ENCODE data around the gene NLN. TPM values are rescaled to one million over a fixed set of nuclear protein-coding genes. Genes with fewer than 3 reads are reported as not detected.

NLN gene
- total RNA-seq, 4 donors from 2014 or later, result 1.6 to 16.5 (median 9.0) TPM

DNA sequence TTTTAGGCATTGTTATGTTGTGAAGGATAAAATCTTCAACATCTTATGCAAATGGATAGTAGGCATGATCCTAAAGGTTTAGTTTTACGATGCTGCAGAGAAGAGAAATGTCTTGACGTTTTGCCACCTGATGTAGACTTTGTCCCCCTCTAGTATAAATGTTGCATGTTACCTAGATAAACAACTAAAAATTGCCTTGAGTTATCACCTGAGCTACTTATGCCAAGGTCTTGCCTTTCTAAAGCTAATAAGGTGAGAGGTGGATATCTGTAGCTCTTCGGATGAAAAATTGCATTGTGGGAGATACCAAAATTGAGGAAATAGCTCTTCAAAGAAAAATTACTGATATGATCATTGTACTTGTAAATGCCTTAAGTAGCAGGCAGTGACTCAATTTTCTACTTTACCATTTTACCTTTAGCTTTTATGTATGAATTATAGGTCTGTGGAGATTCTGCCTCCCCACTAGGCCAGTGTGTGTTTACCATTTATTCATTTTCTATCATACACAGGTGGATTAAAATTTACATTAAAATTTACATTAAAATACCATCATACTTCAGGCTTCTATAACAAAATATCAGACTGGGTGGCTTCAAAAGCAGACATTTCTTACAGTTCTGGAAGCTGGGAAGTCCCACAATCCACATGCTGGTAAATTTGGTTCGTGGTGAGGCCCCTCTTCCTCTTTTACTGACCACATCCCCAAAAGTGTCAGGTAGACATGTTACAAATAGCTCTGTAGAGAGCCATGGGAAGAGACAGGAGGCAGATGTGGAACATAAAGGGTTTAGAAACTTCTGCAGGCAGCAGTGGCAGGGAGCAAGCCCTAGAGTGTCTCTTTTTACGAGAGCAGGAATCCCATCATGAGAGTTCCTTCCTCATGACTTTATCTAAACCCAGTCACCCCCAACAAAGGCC is 103.7 kb downstream of the NLN start:
- H3K4me3 ChIP-seq, result no peak overlapping the region
- no peaks in the 10 kb centered on the region for H3K36me3 ChIP-seq
- no peak for DNase-seq
- H3K4me1 ChIP-seq, result peaks cover 0 to 31% (median 11%) of the 10 kb centered on the region in 4 donors
- in situ Hi-C loops (cut with MboI; ENCODE audit: low pct_ligation_motif_present in 1 of 4, low pct_unique_long_range_greater_than_20kb in 1 of 4, low sequenced_read_pairs in 3 of 4), result no loop called here
- peak in 1 of 3 donors; percentile 33 for TF ChIP-seq POLR2AphosphoS5 (IDR thresholded peaks at IDR 0.05)
- TF ChIP-seq, protein P1, sequence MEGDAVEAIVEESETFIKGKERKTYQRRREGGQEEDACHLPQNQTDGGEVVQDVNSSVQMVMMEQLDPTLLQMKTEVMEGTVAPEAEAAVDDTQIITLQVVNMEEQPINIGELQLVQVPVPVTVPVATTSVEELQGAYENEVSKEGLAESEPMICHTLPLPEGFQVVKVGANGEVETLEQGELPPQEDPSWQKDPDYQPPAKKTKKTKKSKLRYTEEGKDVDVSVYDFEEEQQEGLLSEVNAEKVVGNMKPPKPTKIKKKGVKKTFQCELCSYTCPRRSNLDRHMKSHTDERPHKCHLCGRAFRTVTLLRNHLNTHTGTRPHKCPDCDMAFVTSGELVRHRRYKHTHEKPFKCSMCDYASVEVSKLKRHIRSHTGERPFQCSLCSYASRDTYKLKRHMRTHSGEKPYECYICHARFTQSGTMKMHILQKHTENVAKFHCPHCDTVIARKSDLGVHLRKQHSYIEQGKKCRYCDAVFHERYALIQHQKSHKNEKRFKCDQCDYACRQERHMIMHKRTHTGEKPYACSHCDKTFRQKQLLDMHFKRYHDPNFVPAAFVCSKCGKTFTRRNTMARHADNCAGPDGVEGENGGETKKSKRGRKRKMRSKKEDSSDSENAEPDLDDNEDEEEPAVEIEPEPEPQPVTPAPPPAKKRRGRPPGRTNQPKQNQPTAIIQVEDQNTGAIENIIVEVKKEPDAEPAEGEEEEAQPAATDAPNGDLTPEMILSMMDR (IDR thresholded peaks at IDR 0.05), result no peak
- no peak for TF ChIP-seq POLR2A (IDR thresholded peaks at IDR 0.05)
- 58 to 66% methylated on average over 3 to 5 of the region's 5 CpGs for WGBS, 2 donors (ENCODE audit: low coverage in 1 of 2)
- no peaks in the 10 kb centered on the region for H3K27me3 ChIP-seq
- no peaks in the 10 kb centered on the region for H3K9me3 ChIP-seq
- intact Hi-C loops (cut with DNase I; ENCODE audit: low total_unique reads), result no loop called here
- H3K27ac ChIP-seq, result peak overlapping the region in 2 of 4 donors; percentile 32 to 58

DNA sequence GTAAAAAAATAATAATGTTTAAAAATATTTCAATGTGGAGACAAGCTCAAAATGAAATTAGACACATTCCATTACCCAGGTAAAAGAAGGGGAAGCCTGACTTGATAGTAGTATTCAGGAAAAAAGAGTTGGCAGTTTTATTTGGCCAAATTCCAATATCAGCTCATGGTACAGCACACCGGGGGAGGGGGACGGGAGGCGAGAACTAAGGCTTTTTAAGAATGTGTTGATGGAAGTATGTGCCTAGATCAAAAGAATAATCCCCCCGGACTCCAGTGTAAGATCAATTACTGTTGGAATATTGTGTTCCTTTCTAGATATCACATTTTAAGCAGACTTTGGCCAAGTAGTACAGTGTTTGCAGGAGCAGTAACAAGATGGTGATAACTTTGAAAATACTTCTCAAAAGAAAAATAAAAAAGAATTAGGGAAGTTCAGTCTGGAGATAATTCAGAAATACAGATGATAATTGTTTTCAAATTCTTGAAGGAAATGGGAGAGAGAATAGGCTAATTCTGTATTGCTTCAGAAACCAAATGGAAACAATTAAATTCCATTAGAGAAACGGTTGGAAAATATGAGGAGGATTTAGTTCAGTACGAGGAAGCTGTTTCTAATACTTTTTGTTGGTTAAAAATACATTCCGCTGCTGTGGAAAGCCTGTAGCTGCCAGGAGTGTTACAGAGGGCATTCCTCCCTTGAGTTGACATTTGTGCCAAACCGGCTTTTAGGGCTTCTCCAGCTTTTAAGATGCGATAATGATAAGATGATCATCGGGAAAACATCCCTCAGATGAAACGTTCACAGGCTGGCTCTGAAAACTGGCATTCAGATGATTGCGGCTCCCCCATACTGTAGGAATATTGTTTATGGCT is 106.3 kb downstream of the NLN start:
- peaks cover 0 to 24% (median 11%) of the 10 kb centered on the region in 4 donors for H3K4me1 ChIP-seq
- WGBS, 2 donors (ENCODE audit: low coverage in 1 of 2), result 79% methylated on average over 8 to 12 of the region's 12 CpGs
- H3K36me3 ChIP-seq, result no peaks in the 10 kb centered on the region
- intact Hi-C loops (cut with DNase I; ENCODE audit: low total_unique reads) (no loop called here), in situ Hi-C loops (cut with MboI; ENCODE audit: low pct_ligation_motif_present in 1 of 4, low pct_unique_long_range_greater_than_20kb in 1 of 4, low sequenced_read_pairs in 3 of 4) (no loop called here)
- no peaks in the 10 kb centered on the region for H3K9me3 ChIP-seq
- H3K27ac ChIP-seq, result no peak overlapping the region
- no peaks in the 10 kb centered on the region for H3K27me3 ChIP-seq
- no peak overlapping the region for H3K4me3 ChIP-seq
- no peak for DNase-seq
- no peak for TF ChIP-seq POLR2AphosphoS5 (IDR thresholded peaks at IDR 0.05)
- TF ChIP-seq, protein P1 (IDR thresholded peaks at IDR 0.05), result no peak
- TF ChIP-seq EP300 (IDR thresholded peaks at IDR 0.05; ENCODE audit: low read depth), result no peak
- no peak for TF ChIP-seq POLR2A (IDR thresholded peaks at IDR 0.05)

DNA sequence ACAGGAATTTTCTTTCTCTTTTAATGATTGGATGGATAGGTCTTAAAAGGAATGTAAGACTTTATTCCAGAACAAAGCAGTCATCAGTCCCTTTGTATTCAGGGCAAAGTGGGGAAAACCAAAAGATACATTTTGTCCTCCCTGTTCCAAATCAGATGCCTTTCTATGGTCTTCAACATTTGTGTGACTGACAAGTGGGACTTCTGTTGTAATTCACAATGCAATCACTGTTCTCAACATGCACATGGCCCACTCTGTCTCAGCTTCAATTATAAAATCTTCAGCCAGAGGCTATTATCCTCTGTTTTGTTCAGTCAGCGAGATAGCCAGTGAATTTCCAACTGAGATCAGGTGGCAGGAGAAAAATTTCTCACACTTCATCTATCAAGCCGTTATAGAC is 108.9 kb downstream of the NLN start:
- TF ChIP-seq POLR2AphosphoS5 (IDR thresholded peaks at IDR 0.05) (no peak), POLR2A (IDR thresholded peaks at IDR 0.05) (no peak), EP300 (IDR thresholded peaks at IDR 0.05; ENCODE audit: low read depth) (no peak)
- TF ChIP-seq, protein P1 (IDR thresholded peaks at IDR 0.05), result no peak
- in situ Hi-C loops (cut with MboI; ENCODE audit: low pct_ligation_motif_present in 1 of 4, low pct_unique_long_range_greater_than_20kb in 1 of 4, low sequenced_read_pairs in 3 of 4) (no loop called here), intact Hi-C loops (cut with DNase I; ENCODE audit: low total_unique reads) (no loop called here)
- Histone ChIP-seq H3K27me3 (no peaks in the 10 kb centered on the region), H3K4me1 (peaks cover 0 to 1% (median under 1%) of the 10 kb centered on the region in 4 donors), H3K4me3 (no peak overlapping the region), H3K9me3 (no peaks in the 10 kb centered on the region), H3K27ac (no peak overlapping the region), H3K36me3 (no peaks in the 10 kb centered on the region)
- no peak for DNase-seq
- 94 to 95% methylated on average over 2 of the region's 2 CpGs for whole genome bisulfite sequencing, 2 donors (ENCODE audit: low coverage in 1 of 2)

DNA sequence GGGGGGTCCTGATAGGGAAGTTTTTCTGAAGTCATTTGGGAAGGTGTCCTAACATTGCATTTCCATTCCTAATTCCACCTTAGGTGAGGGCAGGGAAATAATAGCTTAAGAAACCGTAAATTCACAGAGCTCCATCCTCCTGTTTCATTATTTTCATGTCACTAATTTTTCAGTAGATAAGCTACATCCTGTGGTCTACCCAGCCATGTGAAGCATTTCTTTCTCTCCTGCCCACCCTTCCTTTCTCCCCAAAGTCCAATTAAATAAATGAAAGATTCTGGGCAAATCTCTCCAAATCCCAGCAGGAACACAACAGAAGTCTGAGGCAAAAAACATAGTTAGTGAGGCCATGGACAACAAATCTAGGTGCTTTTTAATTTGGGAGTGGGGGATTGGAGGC is 109.3 kb downstream of the NLN start:
- 38 to 94% methylated on average over 1 of the region's 1 CpG for WGBS, 2 donors (ENCODE audit: low coverage in 1 of 2)
- in situ Hi-C loops (cut with MboI; ENCODE audit: low pct_ligation_motif_present in 1 of 4, low pct_unique_long_range_greater_than_20kb in 1 of 4, low sequenced_read_pairs in 3 of 4), result no loop called here

More for the DNA sequence above, 109.3 kb downstream of the NLN start:
- no peak overlapping the region for H3K27ac ChIP-seq
- H3K27me3 ChIP-seq, result no peaks in the 10 kb centered on the region
- no peaks in the 10 kb centered on the region for H3K9me3 ChIP-seq
- H3K36me3 ChIP-seq, result no peaks in the 10 kb centered on the region
- no peak for DNase-seq
- no peaks in the 10 kb centered on the region for H3K4me1 ChIP-seq
- intact Hi-C loops (cut with DNase I; ENCODE audit: low total_unique reads), result no loop called here
- H3K4me3 ChIP-seq, result no peak overlapping the region
- TF ChIP-seq EP300 (IDR thresholded peaks at IDR 0.05; ENCODE audit: low read depth) (no peak), POLR2AphosphoS5 (IDR thresholded peaks at IDR 0.05) (no peak), POLR2A (IDR thresholded peaks at IDR 0.05) (no peak)
- TF ChIP-seq, protein P1 (IDR thresholded peaks at IDR 0.05), result no peak
